Smooth muscle cell (in vitro differentiated cells): ENCODE measurements around the gene GLRA3. TPM values are rescaled to one million over a fixed set of nuclear protein-coding genes. Genes with fewer than 3 reads are reported as not detected.

ENCODE experiments used
- DNase-seq: peaks from one replicate; lab custom pipeline; 2025; ENCODE audit not compliant: unreplicated experiment; lab: John Stamatoyannopoulos, UW
- H2AFZ ChIP-seq: fragments of 200-600 bp; sonication (generic); 2 replicates; pipeline ENCODE4 v1.6.0; 2016; ENCODE audit warnings: antibody characterized with exemption, low read depth, mild to moderate bottlenecking
- H3F3A ChIP-seq: fragments of 200-600 bp; sonication (generic); 2 replicates; pipeline ENCODE4 v1.6.0; 2017; ENCODE audit warnings: antibody characterized with exemption, low read depth
- H3K27ac ChIP-seq: fragments of 200-600 bp; sonication (generic); 2 replicates; pipeline ENCODE4 v1.5.1; 2016; ENCODE audit warnings: low read depth, mild to moderate bottlenecking
- H3K27me3 ChIP-seq: fragments of 200-600 bp; sonication (generic); 2 replicates; pipeline ENCODE4 v1.6.1; 2016; ENCODE audit warnings: low read depth, mild to moderate bottlenecking
- H3K36me3 ChIP-seq: fragments of 200-600 bp; sonication (generic); 2 replicates; pipeline ENCODE4 v1.5.1; 2016; ENCODE audit warnings: low read depth
- H3K4me1 ChIP-seq: fragments of 200-600 bp; sonication (generic); 2 replicates; pipeline ENCODE4 v1.5.1; 2016; ENCODE audit warnings: low read depth
- H3K4me2 ChIP-seq: fragments of 200-600 bp; sonication (generic); 2 replicates; pipeline ENCODE4 v1.6.0; 2016; ENCODE audit warnings: mild to moderate bottlenecking
- H3K4me3 ChIP-seq: fragments of 200-600 bp; sonication (generic); 2 replicates; pipeline ENCODE4 v1.5.1; 2016; ENCODE audit warnings: mild to moderate bottlenecking
- H3K79me2 ChIP-seq: fragments of 200-600 bp; sonication (generic); 2 replicates; pipeline ENCODE4 v1.6.0; 2016; ENCODE audit warnings: low read depth, mild to moderate bottlenecking
- H3K9ac ChIP-seq: fragments of 200-600 bp; sonication (generic); 2 replicates; pipeline ENCODE4 v1.6.0; 2016; ENCODE audit warnings: low read depth
- H3K9me3 ChIP-seq: fragments of 200-600 bp; sonication (generic); replicated peaks from 2 replicates; pipeline ENCODE4 v1.5.1; 2016; ENCODE audit warnings: low read depth
- H4K20me1 ChIP-seq: fragments of 200-600 bp; sonication (generic); 2 replicates; pipeline ENCODE4 v1.6.0; 2016; ENCODE audit warnings: low read depth
- CTCF ChIP-seq: fragments of 200-600 bp; sonication (generic); IDR thresholded peaks from 2 replicates; pipeline ENCODE4 v1.5.1; 2017; ENCODE audit warnings: borderline replicate concordance, mild to moderate bottlenecking, antibody characterized with exemption; ENCODE audit not compliant: insufficient read depth, poor library complexity, severe bottlenecking
- WGBS: methylation state at CpG from one replicate; pipeline ENCODE4 v1.1.7; 2016; ENCODE audit warnings: low lambda C conversion rate; 5-methylcytosine and 5-hydroxymethylcytosine counted together
- polyA plus RNA-seq: library from polyadenylated mRNA; unstranded; fragments of >200 nt; fragmentation: Nextera tagmentation; extraction: Ambion mirVana; gene quantifications from 2 replicates; pipeline ENCODE4 v1.2.1, GENCODE V29; 2016
- total RNA-seq: library from RNA; depleted of rRNA; stranded (reverse); fragments of >200 nt; gene quantifications from 2 replicates; pipeline ENCODE4 v1.2.3, GENCODE V29; 2014

The GLRA3 gene
- total and polyA plus RNA-seq, 2 experiments from 2014 or later, result not detected

- Histone ChIP-seq H4K20me1 (no peaks in the 10 kb centered on the region), H3F3A (no peaks in the 10 kb centered on the region), H2AFZ (no peak overlapping the region), H3K4me2 (peak overlapping the region; percentile 73), H3K79me2 (no peaks in the 10 kb centered on the region), H3K4me3 (no peak overlapping the region), H3K4me1 (peaks cover 13% of the 10 kb centered on the region), H3K27ac (peak overlapping the region; percentile 64), H3K9me3 (no peaks in the 10 kb centered on the region), H3K27me3 (no peaks in the 10 kb centered on the region), H3K9ac (no peak overlapping the region), H3K36me3 (no peaks in the 10 kb centered on the region)
- no peak for TF ChIP-seq CTCF
- no peak for DNase-seq
- 78% methylated on average over 3 of the region's 3 CpGs for WGBS
These were observed 236.6 kb downstream of the GLRA3 start for GRCh38 chr4:174592256-174592984.

- H3K9ac ChIP-seq, result no peak overlapping the region
- 79% methylated on average over 5 of the region's 5 CpGs for WGBS
- no peak overlapping the region for H3K4me2 ChIP-seq
- TF ChIP-seq CTCF, result no peak
- H3F3A ChIP-seq, result no peaks in the 10 kb centered on the region
- no peak overlapping the region for H3K27ac ChIP-seq
- H2AFZ ChIP-seq, result no peak overlapping the region
- H3K9me3 ChIP-seq, result no peaks in the 10 kb centered on the region
- no peak overlapping the region for H3K4me3 ChIP-seq
- H4K20me1 ChIP-seq, result no peaks in the 10 kb centered on the region
- no peaks in the 10 kb centered on the region for H3K79me2 ChIP-seq
- no peaks in the 10 kb centered on the region for H3K36me3 ChIP-seq
- H3K27me3 ChIP-seq, result no peaks in the 10 kb centered on the region
- DNase-seq, result no peak
- peaks cover 13% of the 10 kb centered on the region for H3K4me1 ChIP-seq
These were observed 237.6 kb downstream of the GLRA3 start for GRCh38 chr4:174591243-174592021.

GRCh38 chr4:174590336-174590735, 238.7 kb downstream of the GLRA3 start:
- Histone ChIP-seq H3K36me3 (no peaks in the 10 kb centered on the region), H3K27ac (no peak overlapping the region), H4K20me1 (no peaks in the 10 kb centered on the region), H3F3A (no peaks in the 10 kb centered on the region), H2AFZ (no peak overlapping the region), H3K4me1 (peaks cover 13% of the 10 kb centered on the region), H3K9ac (no peak overlapping the region), H3K79me2 (no peaks in the 10 kb centered on the region), H3K4me2 (no peak overlapping the region), H3K9me3 (no peaks in the 10 kb centered on the region), H3K4me3 (no peak overlapping the region), H3K27me3 (no peaks in the 10 kb centered on the region)
- TF ChIP-seq CTCF, result no peak
- 92% methylated on average over 1 of the region's 1 CpG for WGBS
- DNase-seq, result no peak

Other genes starting within 250 kb of the GLRA3 start
- gene ADAM29, start 89.1 kb upstream of the GLRA3 start, total RNA-seq, result not detected in 2 replicates
- gene ADAM29, start 89.1 kb upstream of the GLRA3 start, polyA plus RNA-seq, result not detected in 2 replicates